GM06990 (cell line): ENCODE results near the gene CACNA1B.

ENCODE experiments used
- DNase-seq: peaks from one replicate; pipeline ENCODE4 v3.0.0-alpha.2; 2011; ENCODE audit not compliant: insufficient read length; ENCODE audit errors: extremely low read depth
- H3K27me3 ChIP-seq: replicated peaks from 2 replicates; pipeline ENCODE4 v1.6.0; 2011; ENCODE audit warnings: low read length; ENCODE audit not compliant: control insufficient read depth, insufficient read depth
- H3K36me3 ChIP-seq: 2 replicates; pipeline ENCODE4 v1.5.1; 2011; ENCODE audit warnings: low read length; ENCODE audit not compliant: control insufficient read depth, insufficient read depth
- H3K4me3 ChIP-seq: replicated peaks from 2 replicates; pipeline ENCODE4 v1.5.1; 2011; ENCODE audit warnings: low read depth, mild to moderate bottlenecking, control low read depth, low read length
- CTCF ChIP-seq: IDR thresholded peaks from 2 replicates; pipeline ENCODE4 v1.5.1; 2011; ENCODE audit warnings: low read length, control low read depth, mild to moderate bottlenecking, inconsistent platforms; ENCODE audit not compliant: insufficient read depth, poor library complexity, severe bottlenecking

The CACNA1B gene

GRCh38 chr9:138120072-138120471, 242.5 kb downstream of the CACNA1B start:
- no peak for TF ChIP-seq CTCF
- Histone ChIP-seq H3K4me3 (no peak overlapping the region), H3K27me3 (no peaks in the 10 kb centered on the region; the same call in 1 of the 2 replicates), H3K36me3 (no peaks in the 10 kb centered on the region)
- DNase-seq = no peak

GRCh38 chr9:138120511-138121437, 243.2 kb downstream of the CACNA1B start:
- TF ChIP-seq CTCF = no peak
- Histone ChIP-seq H3K27me3 (no peaks in the 10 kb centered on the region; the same call in 1 of the 2 replicates), H3K4me3 (no peak overlapping the region), H3K36me3 (no peaks in the 10 kb centered on the region)
- no peak for DNase-seq

GRCh38 chr9:138121438-138122050, 244.0 kb downstream of the CACNA1B start:
- no peak for TF ChIP-seq CTCF
- H3K27me3 ChIP-seq = no peaks in the 10 kb centered on the region; the same call in 1 of the 2 replicates
- H3K4me3 ChIP-seq = no peak overlapping the region
- H3K36me3 ChIP-seq = no peaks in the 10 kb centered on the region
- no peak for DNase-seq

DNA sequence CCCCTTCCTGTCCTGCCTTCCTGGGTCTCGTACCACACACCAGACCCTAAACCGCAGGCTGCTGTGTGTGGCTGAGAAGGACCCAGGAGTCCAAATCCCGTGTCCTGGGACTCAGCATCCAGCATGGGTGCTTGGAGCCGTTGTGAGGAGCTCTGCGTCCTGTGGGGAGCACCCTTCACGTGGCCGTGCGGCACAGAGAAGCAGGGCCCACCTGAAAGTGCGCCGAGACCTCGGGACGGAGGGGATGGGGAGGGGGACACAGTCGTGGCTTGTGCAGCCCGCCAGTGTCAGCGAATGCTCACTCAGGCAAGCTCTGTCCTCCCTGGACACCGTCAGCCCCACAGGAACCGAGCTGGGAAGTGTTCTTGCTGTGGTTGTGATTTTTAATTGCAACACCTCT, 244.6 kb downstream of the CACNA1B start:
- Histone ChIP-seq H3K36me3 (no peaks in the 10 kb centered on the region), H3K4me3 (no peak overlapping the region), H3K27me3 (no peaks in the 10 kb centered on the region; the same call in 1 of the 2 replicates)
- DNase-seq = no peak
- TF ChIP-seq CTCF = no peak

- Histone ChIP-seq H3K27me3 (no peaks in the 10 kb centered on the region; the same call in 1 of the 2 replicates), H3K36me3 (no peaks in the 10 kb centered on the region), H3K4me3 (no peak overlapping the region)
- no peak for TF ChIP-seq CTCF
- DNase-seq = no peak
These were observed 245.1 kb downstream of the CACNA1B start for GRCh38 chr9:138122676-138123075.
